Gastrocnemius medialis (tissue), 4 donors: ENCODE measurements around the gene ASXL1.

Experiments
- CTCF ChIP-seq, 5 experiments: fragments of 450-650 bp in 3 of 5; fragments of 200-600 bp in 2 of 5; sonication (generic) in 2 of 5; IDR thresholded peaks in 4 of 5; conservative IDR thresholded peaks in 1 of 5; 1 replicate in 4 of 5; 2 replicates in 1 of 5; pipeline ENCODE4 v1.5.1; 2016 to 2019; ENCODE audit warnings: antibody characterized with exemption in 5 of 5, mild to moderate bottlenecking in 3 of 5, moderate library complexity in 3 of 5
- POLR2A ChIP-seq, 2 donors: fragments of 450-650 bp; IDR thresholded peaks; one replicate each; pipeline ENCODE4 v1.6.1; 2017; ENCODE audit warnings: antibody characterized with exemption in 2 of 2, mild to moderate bottlenecking in 2 of 2, moderate library complexity in 2 of 2

DNA sequence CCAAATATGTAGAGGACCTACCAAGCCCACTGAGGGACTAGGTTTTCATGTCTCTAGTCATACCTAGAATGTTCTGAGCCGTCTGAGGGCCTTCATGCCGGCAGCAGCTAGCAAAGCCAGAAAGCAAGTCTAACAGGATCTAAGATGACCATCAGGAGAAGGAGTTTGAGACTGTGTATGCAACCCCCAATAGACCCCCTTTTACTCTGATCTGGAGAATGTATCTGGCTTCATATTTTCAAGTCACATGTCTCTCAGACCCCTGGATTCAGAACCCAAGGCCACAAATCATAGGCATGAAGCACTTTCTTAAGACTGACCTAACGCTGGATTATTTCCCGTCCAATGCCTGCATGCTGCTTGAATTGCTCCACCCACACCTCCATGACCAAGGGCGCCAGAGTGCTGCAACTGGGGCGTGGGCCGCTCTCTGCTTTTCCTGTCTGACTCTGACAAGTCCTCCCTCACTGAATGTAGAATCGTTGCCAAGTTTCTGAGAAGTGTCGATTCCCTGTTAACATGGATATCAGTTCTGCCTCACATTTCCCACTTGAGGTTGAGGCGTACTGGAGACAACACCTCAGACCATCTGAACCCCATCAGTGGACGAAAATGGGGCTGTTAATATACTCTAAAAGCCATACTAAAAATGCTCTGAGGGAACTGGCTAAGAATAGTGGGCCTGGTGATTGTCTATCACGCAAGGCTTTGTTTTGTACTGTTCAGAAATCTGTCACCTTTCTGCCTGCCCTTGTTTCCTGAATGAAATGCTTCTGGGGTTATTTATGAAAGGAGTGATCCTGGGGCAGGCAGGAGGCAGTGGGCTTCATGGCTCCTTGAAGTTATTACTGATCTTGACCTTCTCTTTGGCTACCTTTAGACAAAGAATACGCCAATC lies 23.9 kb upstream of the ASXL1 start:
- TF ChIP-seq POLR2A (IDR thresholded peaks at IDR 0.05) (no peak), CTCF (IDR thresholded peaks at IDR 0.05 in 4 of 5, conservative IDR thresholded peaks at IDR 0.05 in 1 of 5) (no peak)
